ENCODE results near the gene RPS2. TPM values are rescaled to one million over a fixed set of nuclear protein-coding genes. Genes with fewer than 3 reads are reported as not detected.

RPS2 gene
- total and polyA plus RNA-seq, 12 donors: 691 to 3,593 (median 903) TPM

- H3K36me3 ChIP-seq: no peaks in the 10 kb centered on the region
- WGBS, 2 donors: 32 to 33% methylated on average over 30 of the region's 30 CpGs
- intact Hi-C loops (cut with DNase I): no loop called here
- no peak overlapping the region for H3K27ac ChIP-seq
- no peak for TF ChIP-seq CTCF (IDR thresholded peaks at IDR 0.05)
- no peak for ATAC-seq
- no peak overlapping the region for H3K4me3 ChIP-seq
- DNase-seq: no peak
- peaks cover 14 to 95% (median 94%) of the 10 kb centered on the region in 7 donors for H3K27me3 ChIP-seq
- H3K4me1 ChIP-seq: peaks cover 0 to 15% (median 7%) of the 10 kb centered on the region in 9 donors
- no peaks in the 10 kb centered on the region for H3K9me3 ChIP-seq
Observed at GRCh38 chr16:1919327-1919998, 45.2 kb downstream of the RPS2 start.

- TF ChIP-seq CTCF (IDR thresholded peaks at IDR 0.05): no peak
- Histone ChIP-seq H3K4me3 (peak within 1 kb of the TSS in 2 of 10 donors; percentile 5 to 16), H3K9me3 (no peaks in the 10 kb centered on the region), H3K4me1 (peaks cover 0 to 10% (median 4%) of the 10 kb centered on the region in 9 donors), H3K27ac (no peak within 1 kb of the TSS), H3K36me3 (no peaks in the 10 kb centered on the region), H3K27me3 (peaks cover 14 to 95% (median 94%) of the 10 kb centered on the region in 7 donors)
- ATAC-seq (no peak), DNase-seq (no peak)
- intact Hi-C loops (cut with DNase I): no loop called here
- WGBS, 2 donors: 4 to 5% methylated on average over 54 to 62 of the region's 71 CpGs
Observed at GRCh38 chr16:1918351-1919326, 46.0 kb downstream of the RPS2 start, which contains the start of gene HS3ST6. TSS of gene HS3ST6 (minus strand) at chr16:1918415. CDS start at chr16:1918323, 92 bp downstream.

GRCh38 chr16:1917665-1918350 lies 46.8 kb downstream of the RPS2 start:
- H3K27ac ChIP-seq: no peak overlapping the region
- peaks cover 14 to 95% (median 92%) of the 10 kb centered on the region in 7 donors for H3K27me3 ChIP-seq
- no peak for TF ChIP-seq CTCF (IDR thresholded peaks at IDR 0.05)
- H3K4me3 ChIP-seq: no peak overlapping the region
- H3K4me1 ChIP-seq: peaks cover 0 to 7% (median 0%) of the 10 kb centered on the region in 9 donors
- intact Hi-C loops (cut with DNase I): no loop called here
- no peaks in the 10 kb centered on the region for H3K9me3 ChIP-seq
- WGBS, 2 donors: 1 to 2% methylated on average over 63 to 81 of the region's 81 CpGs
- H3K36me3 ChIP-seq: no peaks in the 10 kb centered on the region
- ATAC-seq: no peak
- DNase-seq: no peak

All from heart right ventricle (tissue), 16 donors.